SU-DHL-6 (cell line): ENCODE data around the gene KLF17.

Source experiments
- EZH2phosphoT487 ChIP-seq: fragments of 200-600 bp; sonication (generic), shearing (Covaris generic); conservative IDR thresholded peaks from 2 replicates; pipeline ENCODE4 v1.6.1; 2018; ENCODE audit warnings: mild to moderate bottlenecking, antibody characterized with exemption, low read length, moderate library complexity, mixed read lengths
- TF ChIP-seq, protein P1 (sequence below): fragments of 200-600 bp; sonication (generic); IDR thresholded peaks from one replicate; pipeline ENCODE4 v1.5.1; 2017; ENCODE audit warnings: antibody characterized with exemption, mild to moderate bottlenecking, low read length, moderate library complexity; ENCODE audit not compliant: insufficient read depth, poor library complexity, severe bottlenecking

GRCh38 chr1:44089371-44090048 lies 29.1 kb upstream of the KLF17 start:
- TF ChIP-seq, protein P1, sequence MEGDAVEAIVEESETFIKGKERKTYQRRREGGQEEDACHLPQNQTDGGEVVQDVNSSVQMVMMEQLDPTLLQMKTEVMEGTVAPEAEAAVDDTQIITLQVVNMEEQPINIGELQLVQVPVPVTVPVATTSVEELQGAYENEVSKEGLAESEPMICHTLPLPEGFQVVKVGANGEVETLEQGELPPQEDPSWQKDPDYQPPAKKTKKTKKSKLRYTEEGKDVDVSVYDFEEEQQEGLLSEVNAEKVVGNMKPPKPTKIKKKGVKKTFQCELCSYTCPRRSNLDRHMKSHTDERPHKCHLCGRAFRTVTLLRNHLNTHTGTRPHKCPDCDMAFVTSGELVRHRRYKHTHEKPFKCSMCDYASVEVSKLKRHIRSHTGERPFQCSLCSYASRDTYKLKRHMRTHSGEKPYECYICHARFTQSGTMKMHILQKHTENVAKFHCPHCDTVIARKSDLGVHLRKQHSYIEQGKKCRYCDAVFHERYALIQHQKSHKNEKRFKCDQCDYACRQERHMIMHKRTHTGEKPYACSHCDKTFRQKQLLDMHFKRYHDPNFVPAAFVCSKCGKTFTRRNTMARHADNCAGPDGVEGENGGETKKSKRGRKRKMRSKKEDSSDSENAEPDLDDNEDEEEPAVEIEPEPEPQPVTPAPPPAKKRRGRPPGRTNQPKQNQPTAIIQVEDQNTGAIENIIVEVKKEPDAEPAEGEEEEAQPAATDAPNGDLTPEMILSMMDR = no peak
- no peak for TF ChIP-seq EZH2phosphoT487
